ENCODE measurements around the gene CLMN. TPM values are rescaled to one million over a fixed set of nuclear protein-coding genes. Genes with fewer than 3 reads are reported as not detected.

CLMN gene
- total and polyA plus RNA-seq, 2 of the 4 experiments (the other 2 are of a cell fraction): 0.10 to 0.18 TPM

DNA sequence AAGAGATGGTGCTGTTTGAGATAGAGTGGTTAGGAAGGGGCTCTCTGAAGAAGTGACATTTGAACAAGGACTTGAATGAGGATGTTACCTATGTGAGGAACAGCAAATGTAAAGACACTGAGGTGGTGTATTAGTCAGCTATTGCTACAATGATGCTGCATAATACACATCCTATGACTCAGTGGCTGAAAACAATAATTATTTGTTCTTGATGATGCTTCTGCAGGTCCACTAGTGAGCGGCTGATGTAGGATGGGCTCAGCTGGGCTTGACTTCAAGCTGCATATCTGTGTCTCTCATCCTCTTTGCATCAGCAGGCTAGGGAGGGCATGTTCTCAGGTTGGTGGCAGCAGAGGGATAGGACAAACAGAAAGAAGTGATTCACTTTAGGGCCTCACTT lies 21.4 kb upstream of the CLMN start:
- Histone ChIP-seq H3K4me2 (ENCODE audit: low read depth, low read length) (no peak overlapping the region), H4K8ac (ENCODE audit: low read depth in 2 of 2, low read length in 2 of 2) (no peak overlapping the region), H3K18ac (ENCODE audit: low read depth, low read length) (no peak overlapping the region), H3K14ac (replicated peaks; ENCODE audit: low read depth, low read length) (no peak overlapping the region), H3K56ac (ENCODE audit: extremely low read depth, insufficient read depth, low read length) (no peak overlapping the region), H3K4me3 (ENCODE audit: insufficient read depth, low read depth, low read length) (no peak overlapping the region), H3K9me1 (ENCODE audit: insufficient read depth, low read length) (no peaks in the 10 kb centered on the region), H4K5ac (ENCODE audit: low read depth, low read length) (no peak overlapping the region), H2AFZ (replicated peaks; ENCODE audit: low read length, poor library complexity) (no peak overlapping the region), H2BK120ac (ENCODE audit: low read depth, low read length) (no peak overlapping the region), H3K4me1 (ENCODE audit: control insufficient read depth, insufficient read depth, low read length) (no peaks in the 10 kb centered on the region), H3K4ac (ENCODE audit: low read depth, low read length) (no peak overlapping the region), H3K27me3 (ENCODE audit: control insufficient read depth, insufficient read depth, low read length) (no peaks in the 10 kb centered on the region; the same call in 1 of the 2 replicates), H3K36me3 (ENCODE audit: control insufficient read depth, insufficient read depth, low read length) (no peaks in the 10 kb centered on the region), H2BK15ac (ENCODE audit: low read depth, low read length) (no peak overlapping the region), H4K91ac (ENCODE audit: insufficient read depth, low read depth, low read length) (no peak overlapping the region), H2AK5ac (ENCODE audit: low read depth, low read length) (no peak overlapping the region), H3K9me3 (ENCODE audit: control insufficient read depth, insufficient read depth, low read length) (no peaks in the 10 kb centered on the region), H3K27ac (ENCODE audit: insufficient read depth, low read length) (no peak overlapping the region), H3K9ac (ENCODE audit: low read depth, low read length) (no peak overlapping the region), H3K79me1 (ENCODE audit: low read depth in 1 of 2, low read length in 2 of 2) (no peaks in the 10 kb centered on the region), H2BK20ac (ENCODE audit: low read depth, low read length) (no peak overlapping the region), H3K23ac (ENCODE audit: low read depth, low read length) (no peak overlapping the region), H2BK5ac (ENCODE audit: low read depth, low read length, poor library complexity, severe bottlenecking) (no peak overlapping the region), H4K20me1 (ENCODE audit: insufficient read depth, low read length) (no peaks in the 10 kb centered on the region), H2AK9ac (replicated peaks; ENCODE audit: low read depth, low read length, poor library complexity) (no peak overlapping the region)
- ChIA-PET POLR2A (ENCODE audit: unreplicated experiment) (no interaction called here), CTCF (no interaction called here)
- intact Hi-C loops (cut with micrococcal nuclease) (no loop called here), in situ Hi-C loops (cut with MboI; ENCODE audit: low sequenced_read_pairs) (no loop called here), dilution Hi-C loops (cut with HindIII; ENCODE audit: low sequenced_read_pairs, unreplicated experiment) (no loop called here)
- TF ChIP-seq, protein P1, sequence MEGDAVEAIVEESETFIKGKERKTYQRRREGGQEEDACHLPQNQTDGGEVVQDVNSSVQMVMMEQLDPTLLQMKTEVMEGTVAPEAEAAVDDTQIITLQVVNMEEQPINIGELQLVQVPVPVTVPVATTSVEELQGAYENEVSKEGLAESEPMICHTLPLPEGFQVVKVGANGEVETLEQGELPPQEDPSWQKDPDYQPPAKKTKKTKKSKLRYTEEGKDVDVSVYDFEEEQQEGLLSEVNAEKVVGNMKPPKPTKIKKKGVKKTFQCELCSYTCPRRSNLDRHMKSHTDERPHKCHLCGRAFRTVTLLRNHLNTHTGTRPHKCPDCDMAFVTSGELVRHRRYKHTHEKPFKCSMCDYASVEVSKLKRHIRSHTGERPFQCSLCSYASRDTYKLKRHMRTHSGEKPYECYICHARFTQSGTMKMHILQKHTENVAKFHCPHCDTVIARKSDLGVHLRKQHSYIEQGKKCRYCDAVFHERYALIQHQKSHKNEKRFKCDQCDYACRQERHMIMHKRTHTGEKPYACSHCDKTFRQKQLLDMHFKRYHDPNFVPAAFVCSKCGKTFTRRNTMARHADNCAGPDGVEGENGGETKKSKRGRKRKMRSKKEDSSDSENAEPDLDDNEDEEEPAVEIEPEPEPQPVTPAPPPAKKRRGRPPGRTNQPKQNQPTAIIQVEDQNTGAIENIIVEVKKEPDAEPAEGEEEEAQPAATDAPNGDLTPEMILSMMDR (conservative IDR thresholded peaks at IDR 0.05; ENCODE audit: low read depth, low read length): no peak
- TF ChIP-seq BHLHE40 (IDR thresholded peaks at IDR 0.05; ENCODE audit: low read depth, low read length) (no peak), NFE2L2 (IDR thresholded peaks at IDR 0.05; ENCODE audit: low read depth, low read length) (no peak), POLR2A (IDR thresholded peaks at IDR 0.05; ENCODE audit: low read depth, low read length) (no peak), CEBPB (IDR thresholded peaks at IDR 0.05; ENCODE audit: low read depth, low read length) (no peak), RAD21 (IDR thresholded peaks at IDR 0.05; ENCODE audit: low read length) (no peak), RCOR1 (IDR thresholded peaks at IDR 0.05; ENCODE audit: insufficient replicate concordance, low read length) (no peak)
- TF ChIP-seq, protein P2, sequence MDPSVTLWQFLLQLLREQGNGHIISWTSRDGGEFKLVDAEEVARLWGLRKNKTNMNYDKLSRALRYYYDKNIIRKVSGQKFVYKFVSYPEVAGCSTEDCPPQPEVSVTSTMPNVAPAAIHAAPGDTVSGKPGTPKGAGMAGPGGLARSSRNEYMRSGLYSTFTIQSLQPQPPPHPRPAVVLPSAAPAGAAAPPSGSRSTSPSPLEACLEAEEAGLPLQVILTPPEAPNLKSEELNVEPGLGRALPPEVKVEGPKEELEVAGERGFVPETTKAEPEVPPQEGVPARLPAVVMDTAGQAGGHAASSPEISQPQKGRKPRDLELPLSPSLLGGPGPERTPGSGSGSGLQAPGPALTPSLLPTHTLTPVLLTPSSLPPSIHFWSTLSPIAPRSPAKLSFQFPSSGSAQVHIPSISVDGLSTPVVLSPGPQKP (IDR thresholded peaks at IDR 0.05; ENCODE audit: borderline replicate concordance, low read depth, low read length): no peak
- no TSS peak for BruUV-seq (replicated peaks)
- no CpG with 5 or more reads among the region's 1 CpG for whole genome bisulfite sequencing, 2 experiments (ENCODE audit: extremely low coverage in 2 of 2, insufficient read length in 1 of 2)
- ATAC-seq (ENCODE audit: low read depth) (no peak), DNase-seq (no peak)

All from IMR-90 (cell line).